ENCODE data around the gene SPAG17. TPM values are rescaled to one million over a fixed set of nuclear protein-coding genes. Genes with fewer than 3 reads are reported as not detected.

Gene SPAG17
- polyA plus RNA-seq, 1 of the 3 experiments (the other 2 are of a cell fraction): not detected

- no peaks in the 10 kb centered on the region for H3K27me3 ChIP-seq (ENCODE audit: insufficient read depth)
- no peaks in the 10 kb centered on the region for H3F3A ChIP-seq (replicated peaks; ENCODE audit: insufficient read depth)
- CTCF ChIA-PET: no interaction called here
- 0% methylated on average over 1 of the region's 1 CpG for WGBS (ENCODE audit: low lambda C conversion rate)
- peaks cover 0 to 6% of the 10 kb centered on the region in 2 experiments; a peak in 1 of 4 replicates for H3K4me1 ChIP-seq (ENCODE audit: control insufficient read depth in 1 of 2, insufficient read depth in 2 of 2, low read depth in 1 of 2, low read length in 1 of 2)
- no peak overlapping the region for H3K4me3 ChIP-seq (ENCODE audit: low read depth in 2 of 2, low read length in 1 of 2)
- no peaks in the 10 kb centered on the region for H3K9me2 ChIP-seq
- POLR2A ChIA-PET: no interaction called here
- no peak overlapping the region for H3K4me2 ChIP-seq
- no peaks in the 10 kb centered on the region for H4K20me1 ChIP-seq (ENCODE audit: insufficient read depth)
- H3K36me3 ChIP-seq (replicated peaks in 1 of 2; ENCODE audit: control insufficient read depth in 1 of 2, insufficient read depth in 2 of 2, low read length in 1 of 2): no peaks in the 10 kb centered on the region
- H3K9ac ChIP-seq: no peak overlapping the region
- DNase-seq: no peak
- no peak overlapping the region for H2AFZ ChIP-seq (ENCODE audit: low read depth)
- H3K79me2 ChIP-seq (ENCODE audit: insufficient read depth): no peaks in the 10 kb centered on the region
- H3K27ac ChIP-seq (ENCODE audit: low read depth in 2 of 2, low read length in 1 of 2): no peak overlapping the region
- TF ChIP-seq, protein P1, sequence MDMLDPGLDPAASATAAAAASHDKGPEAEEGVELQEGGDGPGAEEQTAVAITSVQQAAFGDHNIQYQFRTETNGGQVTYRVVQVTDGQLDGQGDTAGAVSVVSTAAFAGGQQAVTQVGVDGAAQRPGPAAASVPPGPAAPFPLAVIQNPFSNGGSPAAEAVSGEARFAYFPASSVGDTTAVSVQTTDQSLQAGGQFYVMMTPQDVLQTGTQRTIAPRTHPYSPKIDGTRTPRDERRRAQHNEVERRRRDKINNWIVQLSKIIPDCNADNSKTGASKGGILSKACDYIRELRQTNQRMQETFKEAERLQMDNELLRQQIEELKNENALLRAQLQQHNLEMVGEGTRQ (IDR thresholded peaks at IDR 0.05; ENCODE audit: borderline replicate concordance, low read depth, low read length): no peak
- TF ChIP-seq, protein P2, sequence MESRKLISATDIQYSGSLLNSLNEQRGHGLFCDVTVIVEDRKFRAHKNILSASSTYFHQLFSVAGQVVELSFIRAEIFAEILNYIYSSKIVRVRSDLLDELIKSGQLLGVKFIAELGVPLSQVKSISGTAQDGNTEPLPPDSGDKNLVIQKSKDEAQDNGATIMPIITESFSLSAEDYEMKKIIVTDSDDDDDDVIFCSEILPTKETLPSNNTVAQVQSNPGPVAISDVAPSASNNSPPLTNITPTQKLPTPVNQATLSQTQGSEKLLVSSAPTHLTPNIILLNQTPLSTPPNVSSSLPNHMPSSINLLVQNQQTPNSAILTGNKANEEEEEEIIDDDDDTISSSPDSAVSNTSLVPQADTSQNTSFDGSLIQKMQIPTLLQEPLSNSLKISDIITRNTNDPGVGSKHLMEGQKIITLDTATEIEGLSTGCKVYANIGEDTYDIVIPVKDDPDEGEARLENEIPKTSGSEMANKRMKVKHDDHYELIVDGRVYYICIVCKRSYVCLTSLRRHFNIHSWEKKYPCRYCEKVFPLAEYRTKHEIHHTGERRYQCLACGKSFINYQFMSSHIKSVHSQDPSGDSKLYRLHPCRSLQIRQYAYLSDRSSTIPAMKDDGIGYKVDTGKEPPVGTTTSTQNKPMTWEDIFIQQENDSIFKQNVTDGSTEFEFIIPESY (IDR thresholded peaks at IDR 0.05; ENCODE audit: borderline replicate concordance, low read depth): no peak
- TF ChIP-seq MXI1 (IDR thresholded peaks at IDR 0.05; ENCODE audit: low read depth, low read length) (no peak), FOXM1 (IDR thresholded peaks at IDR 0.05; ENCODE audit: low read depth) (no peak), NRF1 (IDR thresholded peaks at IDR 0.05; ENCODE audit: low read depth, low read length) (no peak), EP300 (IDR thresholded peaks at IDR 0.05; ENCODE audit: borderline replicate concordance in 1 of 2, low read depth in 1 of 2, low read length in 1 of 2) (no peak), RAD21 (IDR thresholded peaks at IDR 0.05; ENCODE audit: low read length) (no peak), CHD2 (IDR thresholded peaks at IDR 0.05; ENCODE audit: low read length, partially characterized antibody) (no peak), TAF1 (IDR thresholded peaks at IDR 0.05; ENCODE audit: borderline replicate concordance, low read depth, low read length) (no peak), RFX5 (IDR thresholded peaks at IDR 0.05; ENCODE audit: low read length) (no peak)
- TF ChIP-seq, protein P3, sequence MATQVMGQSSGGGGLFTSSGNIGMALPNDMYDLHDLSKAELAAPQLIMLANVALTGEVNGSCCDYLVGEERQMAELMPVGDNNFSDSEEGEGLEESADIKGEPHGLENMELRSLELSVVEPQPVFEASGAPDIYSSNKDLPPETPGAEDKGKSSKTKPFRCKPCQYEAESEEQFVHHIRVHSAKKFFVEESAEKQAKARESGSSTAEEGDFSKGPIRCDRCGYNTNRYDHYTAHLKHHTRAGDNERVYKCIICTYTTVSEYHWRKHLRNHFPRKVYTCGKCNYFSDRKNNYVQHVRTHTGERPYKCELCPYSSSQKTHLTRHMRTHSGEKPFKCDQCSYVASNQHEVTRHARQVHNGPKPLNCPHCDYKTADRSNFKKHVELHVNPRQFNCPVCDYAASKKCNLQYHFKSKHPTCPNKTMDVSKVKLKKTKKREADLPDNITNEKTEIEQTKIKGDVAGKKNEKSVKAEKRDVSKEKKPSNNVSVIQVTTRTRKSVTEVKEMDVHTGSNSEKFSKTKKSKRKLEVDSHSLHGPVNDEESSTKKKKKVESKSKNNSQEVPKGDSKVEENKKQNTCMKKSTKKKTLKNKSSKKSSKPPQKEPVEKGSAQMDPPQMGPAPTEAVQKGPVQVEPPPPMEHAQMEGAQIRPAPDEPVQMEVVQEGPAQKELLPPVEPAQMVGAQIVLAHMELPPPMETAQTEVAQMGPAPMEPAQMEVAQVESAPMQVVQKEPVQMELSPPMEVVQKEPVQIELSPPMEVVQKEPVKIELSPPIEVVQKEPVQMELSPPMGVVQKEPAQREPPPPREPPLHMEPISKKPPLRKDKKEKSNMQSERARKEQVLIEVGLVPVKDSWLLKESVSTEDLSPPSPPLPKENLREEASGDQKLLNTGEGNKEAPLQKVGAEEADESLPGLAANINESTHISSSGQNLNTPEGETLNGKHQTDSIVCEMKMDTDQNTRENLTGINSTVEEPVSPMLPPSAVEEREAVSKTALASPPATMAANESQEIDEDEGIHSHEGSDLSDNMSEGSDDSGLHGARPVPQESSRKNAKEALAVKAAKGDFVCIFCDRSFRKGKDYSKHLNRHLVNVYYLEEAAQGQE (IDR thresholded peaks at IDR 0.05; ENCODE audit: low read depth, low read length): no peak
- H3K9me3 ChIP-seq: no peaks in the 10 kb centered on the region
These were observed 3.4 kb upstream of the SPAG17 start for GRCh38 chr1:118188411-118188810.
